GM21360 (cell line): Measurements from ENCODE around the gene HS3ST4.

Experiments
- ATAC-seq: cut with Tn5 transposase; IDR thresholded peaks from one replicate; pipeline ENCODE4 v1.9.1; 2021; ENCODE audit warnings: mild to moderate bottlenecking, moderate library complexity; ENCODE audit not compliant: unreplicated experiment

HS3ST4 gene

DNA sequence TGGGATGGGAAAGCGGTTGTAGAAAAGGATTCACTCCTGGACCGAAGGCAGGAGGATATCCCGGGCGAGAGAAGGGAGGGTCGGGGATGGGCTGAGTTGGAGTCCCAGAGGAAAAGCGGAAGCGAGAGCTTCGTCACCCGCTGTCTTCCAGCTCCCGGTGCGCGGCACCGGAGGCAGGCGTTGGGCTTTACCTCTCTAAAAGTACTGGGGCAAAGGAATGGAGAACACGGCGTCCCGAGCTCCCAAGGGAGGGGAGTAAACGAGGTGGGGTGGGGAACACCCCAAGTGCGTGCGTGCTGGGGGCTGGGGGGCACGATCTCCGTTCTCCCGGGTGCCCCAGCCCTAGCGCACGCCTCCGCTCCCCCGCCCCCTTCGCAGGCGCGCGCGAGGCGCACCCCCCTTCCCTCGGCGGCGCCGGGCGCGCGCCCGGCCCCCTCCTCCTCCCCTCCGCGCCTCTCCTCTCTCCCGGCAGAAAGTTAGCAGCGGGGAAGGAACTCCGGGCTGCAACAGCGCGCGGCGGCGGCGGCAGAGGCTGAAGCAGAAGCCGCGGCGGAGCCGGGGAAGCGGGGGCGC, at the start of gene HS3ST4:
Gene HS3ST4, plus strand, starts transcription at position 441 of the 573 bp plus-strand sequence.
- no peak for ATAC-seq

DNA sequence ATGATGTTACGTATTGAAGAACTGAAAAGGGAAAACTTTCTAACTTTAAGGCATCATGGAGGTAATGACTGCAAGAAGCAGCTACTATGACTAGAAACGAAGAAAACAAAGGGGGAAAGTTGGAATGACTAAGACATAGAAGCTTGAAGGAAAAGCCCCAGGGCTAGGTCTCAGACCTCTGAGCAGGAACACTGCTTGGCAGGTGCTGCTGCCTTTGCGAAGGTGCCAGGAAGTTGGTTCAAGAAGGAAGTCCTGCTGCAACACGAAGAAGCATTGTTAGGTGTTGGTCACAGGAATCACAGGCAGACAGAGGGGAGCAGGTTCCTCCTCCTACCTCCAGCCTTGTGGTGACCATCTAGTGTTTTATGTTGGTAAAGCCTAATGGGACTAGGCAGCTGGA, 48.1 kb upstream of the HS3ST4 start:
- ATAC-seq, result no peak

DNA sequence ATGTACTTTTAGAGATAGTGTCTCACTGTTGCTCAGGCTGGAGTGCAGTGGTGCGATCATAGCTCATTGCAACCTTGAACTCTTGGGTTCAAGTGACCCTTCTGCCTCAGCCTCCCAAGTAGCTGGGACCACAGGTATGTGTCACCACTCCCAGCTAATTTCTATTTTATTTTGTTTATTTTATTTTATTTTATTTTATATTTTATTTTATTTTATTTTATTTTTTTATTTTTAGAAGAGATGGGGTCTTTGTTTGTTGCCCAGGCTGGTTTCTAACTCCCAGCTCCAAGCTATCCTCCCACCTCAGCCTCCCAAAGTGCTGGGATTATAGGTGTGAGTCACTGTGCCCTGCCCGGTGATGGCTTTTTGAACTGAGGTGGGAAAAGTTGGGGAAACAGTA, 35.1 kb upstream of the HS3ST4 start:
- no peak for ATAC-seq

DNA sequence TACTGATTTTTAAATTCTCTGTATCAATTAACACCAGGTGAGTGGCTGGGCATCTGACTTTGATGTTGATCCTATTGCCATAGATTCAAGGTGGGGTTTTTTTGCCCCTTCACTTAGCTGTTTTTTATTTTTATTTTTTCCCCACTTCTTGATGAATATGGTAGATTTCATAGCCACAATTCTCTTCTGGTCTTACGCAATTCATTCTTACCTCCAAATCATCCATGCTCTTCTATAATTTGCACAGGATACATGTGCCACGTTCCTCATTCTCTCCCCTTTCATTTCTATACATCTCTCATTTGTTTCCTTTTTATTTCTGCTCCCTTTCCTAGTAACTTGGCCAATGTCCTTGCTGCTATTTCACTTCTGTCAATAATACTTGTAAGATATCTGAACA, 14.9 kb upstream of the HS3ST4 start:
- no peak for ATAC-seq

- no peak for ATAC-seq
Measured at GRCh38 chr16:25679511-25679910, 12.2 kb upstream of the HS3ST4 start.

- no peak for ATAC-seq
Measured at GRCh38 chr16:25689137-25689836, 2.5 kb upstream of the HS3ST4 start.

- ATAC-seq, result no peak
Measured at GRCh38 chr16:25690552-25691143, 1.1 kb upstream of the HS3ST4 start.

DNA sequence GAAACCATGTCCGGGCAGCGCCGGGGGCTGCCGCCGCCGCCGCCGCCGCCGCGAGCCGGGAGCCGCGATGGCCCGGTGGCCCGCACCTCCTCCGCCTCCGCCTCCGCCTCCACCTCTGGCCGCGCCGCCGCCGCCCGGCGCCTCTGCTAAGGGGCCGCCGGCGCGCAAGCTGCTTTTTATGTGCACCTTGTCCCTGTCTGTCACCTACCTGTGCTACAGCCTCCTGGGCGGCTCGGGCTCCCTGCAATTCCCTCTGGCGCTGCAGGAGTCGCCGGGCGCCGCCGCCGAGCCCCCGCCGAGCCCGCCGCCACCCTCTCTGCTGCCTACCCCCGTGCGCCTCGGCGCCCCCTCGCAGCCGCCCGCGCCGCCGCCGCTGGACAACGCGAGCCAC, 587 bp downstream of the HS3ST4 start:
- no peak for ATAC-seq

- no peak for ATAC-seq
Measured at GRCh38 chr16:25692742-25693508, 1.2 kb downstream of the HS3ST4 start.

- ATAC-seq, result no peak
Measured at GRCh38 chr16:25693631-25694030, 1.9 kb downstream of the HS3ST4 start.

GRCh38 chr16:25699069-25699468, 7.3 kb downstream of the HS3ST4 start:
- ATAC-seq, result no peak

DNA sequence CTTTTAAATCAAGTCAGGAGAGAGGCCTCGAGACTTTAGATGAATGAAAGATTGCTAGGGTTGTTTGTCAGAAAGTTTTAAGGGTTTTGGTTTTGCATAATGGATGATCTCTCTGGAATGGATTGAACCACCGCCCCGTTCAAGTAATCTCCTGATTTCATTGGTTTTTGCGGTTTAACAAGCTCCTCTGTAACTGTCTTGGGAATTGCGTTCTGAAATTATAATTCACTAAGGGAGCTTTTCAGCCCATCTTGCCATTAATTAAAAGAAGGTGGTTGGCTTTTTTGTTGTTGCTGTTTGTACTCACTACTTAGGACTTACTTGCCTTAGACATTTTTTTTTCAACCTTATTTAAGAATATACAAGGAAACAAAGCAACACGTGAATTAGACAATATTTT, 8.8 kb downstream of the HS3ST4 start:
- no peak for ATAC-seq

- ATAC-seq, result no peak
Measured at GRCh38 chr16:25707553-25707952, 15.8 kb downstream of the HS3ST4 start.

GRCh38 chr16:25707982-25708583, 16.3 kb downstream of the HS3ST4 start:
- ATAC-seq, result no peak

DNA sequence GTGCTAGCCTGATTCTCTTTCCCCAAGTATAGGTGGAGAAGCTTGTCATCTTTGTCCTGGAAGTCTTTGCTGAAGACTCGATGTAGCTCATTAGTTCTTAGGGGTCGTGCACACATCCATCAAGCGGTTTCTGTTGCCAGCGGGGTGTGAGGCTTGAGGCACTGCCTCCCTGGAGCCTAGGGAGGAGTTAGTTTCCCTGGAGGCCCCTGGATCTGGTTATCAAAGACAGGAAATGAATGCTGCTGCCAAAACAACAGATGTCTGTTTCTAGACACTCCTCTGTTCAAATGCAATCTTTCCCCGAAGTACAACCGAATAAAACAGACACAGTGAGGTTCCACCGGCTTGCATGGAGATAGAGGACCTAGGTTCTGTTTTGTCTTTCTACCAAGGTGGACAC, 17.5 kb downstream of the HS3ST4 start:
- no peak for ATAC-seq

DNA sequence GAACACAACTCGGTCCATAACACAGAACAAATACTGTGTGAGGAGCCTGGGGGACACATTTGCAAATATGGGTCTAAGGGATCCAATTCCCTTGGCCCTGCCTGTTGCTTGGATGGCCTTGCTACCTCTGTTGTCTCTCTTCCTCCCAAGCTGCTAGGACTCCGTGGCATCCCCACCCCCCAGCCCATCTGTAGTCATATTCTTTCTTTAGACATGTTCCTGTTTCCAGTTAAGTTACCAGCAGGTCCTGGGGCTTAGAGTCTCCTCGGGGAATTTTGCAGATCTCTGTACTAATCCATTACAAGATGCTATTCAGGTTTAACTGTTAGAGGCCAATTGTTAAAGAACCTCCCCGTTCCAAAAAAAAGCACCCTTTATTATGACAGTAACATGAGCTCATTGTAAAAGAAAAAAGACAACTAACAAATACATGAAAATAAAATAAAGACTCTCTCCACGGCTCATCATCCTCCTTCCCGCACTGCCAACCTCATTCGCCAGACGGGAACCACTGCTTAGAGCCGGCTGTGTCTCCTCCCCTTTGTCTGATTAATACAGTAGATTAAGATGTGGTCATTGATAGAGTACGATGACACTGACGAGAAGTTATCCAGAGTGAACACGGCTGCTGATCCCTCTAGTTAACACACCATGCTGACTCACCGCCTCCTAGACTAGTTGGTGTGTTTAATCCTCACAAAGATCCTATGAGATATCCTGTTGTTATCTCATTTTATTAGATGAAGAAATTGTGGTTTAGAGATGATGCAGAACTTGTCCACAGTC, 22.2 kb downstream of the HS3ST4 start:
- ATAC-seq, result no peak

DNA sequence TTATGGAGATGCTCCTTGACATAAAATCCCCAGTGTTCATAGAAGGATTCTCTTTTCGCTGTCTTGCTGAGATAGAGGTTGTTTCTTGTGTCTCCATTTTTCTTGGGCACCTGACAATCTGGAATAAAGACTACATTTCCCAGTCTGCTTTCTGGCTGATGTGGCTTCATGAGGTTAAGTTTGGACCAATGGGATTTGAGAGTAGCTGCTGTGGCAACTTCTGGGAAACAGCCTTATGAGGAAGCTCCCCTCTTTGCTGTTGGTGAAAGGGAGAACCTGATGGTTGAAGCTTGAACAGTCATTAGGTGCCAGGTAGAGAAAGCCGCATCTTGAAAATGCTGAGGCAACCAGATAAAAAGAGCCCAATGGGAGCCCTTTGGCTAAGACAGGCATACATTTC, 24.4 kb downstream of the HS3ST4 start:
- no peak for ATAC-seq

DNA sequence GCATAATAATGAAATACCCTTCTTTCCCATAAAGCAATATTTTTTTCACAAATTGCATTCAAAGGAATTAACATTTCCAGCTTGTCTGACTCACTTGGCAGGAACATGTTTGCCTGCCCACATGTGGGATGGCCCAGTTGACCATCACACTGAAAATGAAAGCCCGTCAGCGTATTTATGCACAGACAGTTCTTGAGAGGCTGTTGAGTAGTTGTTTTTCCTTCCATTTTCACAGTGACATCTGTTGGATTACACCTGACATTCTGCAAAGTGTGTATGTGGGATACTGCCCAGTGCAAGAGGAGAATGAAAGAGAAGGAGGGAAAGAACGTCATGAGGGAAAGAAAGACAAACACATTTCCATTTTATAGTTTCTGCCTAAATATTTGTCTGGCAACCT, 29.7 kb downstream of the HS3ST4 start:
- ATAC-seq, result no peak

DNA sequence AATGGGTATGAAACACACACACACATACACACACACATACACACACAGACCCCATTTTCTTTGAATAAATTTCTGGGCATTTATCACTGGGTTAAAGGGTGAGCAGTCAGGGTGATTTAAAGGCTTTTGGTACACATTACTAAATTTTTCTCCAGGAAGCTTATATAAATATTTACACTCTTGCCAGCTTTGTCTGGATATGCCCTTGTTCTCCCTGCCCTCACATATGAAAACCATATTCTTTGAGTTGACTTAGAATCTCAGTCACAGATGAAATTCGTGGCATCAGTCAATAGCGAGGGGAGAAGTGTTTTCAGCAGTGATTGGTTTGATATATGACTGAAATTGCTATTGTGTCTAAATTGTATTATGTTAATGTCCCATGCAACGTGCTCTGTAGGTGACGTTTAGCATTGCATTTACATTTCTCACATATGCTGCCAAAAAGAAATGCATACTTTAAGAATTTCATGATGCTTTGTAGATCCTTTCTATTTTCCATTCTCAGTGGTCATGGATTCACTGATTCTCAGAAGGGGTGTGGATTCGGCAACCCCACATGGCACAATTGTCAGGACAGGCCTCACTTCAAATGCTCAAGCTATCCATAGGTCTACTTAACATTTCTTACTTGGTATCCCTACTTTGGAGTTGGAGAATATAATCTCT, 34.8 kb downstream of the HS3ST4 start:
- ATAC-seq, result no peak
